C4-2B (cell line): Measurements from ENCODE around the gene KLHL3.

Source experiments
- H3K27ac ChIP-seq: fragments of 450-650 bp; 2 replicates; pipeline ENCODE4 v1.5.1; 2017
- ZFX ChIP-seq: fragments of 450-650 bp; IDR thresholded peaks from 2 replicates; pipeline ENCODE4 v1.6.1; 2017
- TF ChIP-seq, protein P1 (sequence below): fragments of 450-650 bp; conservative IDR thresholded peaks from 2 replicates; pipeline ENCODE4 v1.5.1; 2017; ENCODE audit warnings: mild to moderate bottlenecking

Gene KLHL3

DNA sequence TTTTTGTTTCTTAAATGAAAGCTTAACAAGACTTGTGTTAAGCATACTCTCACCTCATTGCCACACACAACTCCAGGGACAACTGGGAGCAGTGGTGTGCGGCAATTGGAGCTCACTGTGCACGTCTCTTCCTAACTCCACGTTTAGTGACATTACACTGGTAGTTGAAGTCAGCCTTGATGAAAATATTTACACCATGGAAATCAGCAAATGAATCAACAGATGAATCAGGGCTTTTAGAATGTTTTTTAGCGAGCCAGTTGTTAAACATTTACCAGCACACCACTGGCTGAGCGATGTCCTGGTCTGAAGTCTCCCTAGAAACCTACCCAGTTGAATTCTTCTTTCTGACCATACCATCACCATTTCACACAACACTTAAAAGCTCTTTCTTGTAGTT, 67.3 kb downstream of the KLHL3 start:
- no peak overlapping the region for H3K27ac ChIP-seq
- TF ChIP-seq, protein P1, sequence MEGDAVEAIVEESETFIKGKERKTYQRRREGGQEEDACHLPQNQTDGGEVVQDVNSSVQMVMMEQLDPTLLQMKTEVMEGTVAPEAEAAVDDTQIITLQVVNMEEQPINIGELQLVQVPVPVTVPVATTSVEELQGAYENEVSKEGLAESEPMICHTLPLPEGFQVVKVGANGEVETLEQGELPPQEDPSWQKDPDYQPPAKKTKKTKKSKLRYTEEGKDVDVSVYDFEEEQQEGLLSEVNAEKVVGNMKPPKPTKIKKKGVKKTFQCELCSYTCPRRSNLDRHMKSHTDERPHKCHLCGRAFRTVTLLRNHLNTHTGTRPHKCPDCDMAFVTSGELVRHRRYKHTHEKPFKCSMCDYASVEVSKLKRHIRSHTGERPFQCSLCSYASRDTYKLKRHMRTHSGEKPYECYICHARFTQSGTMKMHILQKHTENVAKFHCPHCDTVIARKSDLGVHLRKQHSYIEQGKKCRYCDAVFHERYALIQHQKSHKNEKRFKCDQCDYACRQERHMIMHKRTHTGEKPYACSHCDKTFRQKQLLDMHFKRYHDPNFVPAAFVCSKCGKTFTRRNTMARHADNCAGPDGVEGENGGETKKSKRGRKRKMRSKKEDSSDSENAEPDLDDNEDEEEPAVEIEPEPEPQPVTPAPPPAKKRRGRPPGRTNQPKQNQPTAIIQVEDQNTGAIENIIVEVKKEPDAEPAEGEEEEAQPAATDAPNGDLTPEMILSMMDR = no peak
- TF ChIP-seq ZFX = no peak

DNA sequence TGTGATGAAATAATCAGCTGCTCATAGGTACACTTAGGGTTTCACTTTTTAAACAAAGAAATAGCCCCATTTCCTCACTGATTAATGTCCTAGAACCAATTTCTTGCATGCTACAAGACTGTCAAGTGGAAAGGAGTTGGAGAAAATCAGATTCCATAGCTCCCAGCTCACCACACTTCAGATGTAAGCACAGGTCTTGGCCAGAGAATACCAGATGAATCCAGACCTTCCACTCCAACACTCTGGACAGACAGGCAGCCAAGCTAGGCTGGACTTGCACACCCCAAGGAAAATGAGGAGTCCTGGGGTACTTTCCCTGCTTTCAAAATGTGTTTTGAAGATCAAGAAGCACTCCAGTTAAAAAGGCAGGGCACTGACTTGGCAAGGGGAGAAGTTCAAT, 68.5 kb downstream of the KLHL3 start:
- TF ChIP-seq, protein P1 = no peak
- TF ChIP-seq ZFX = no peak
- H3K27ac ChIP-seq = no peak overlapping the region

DNA sequence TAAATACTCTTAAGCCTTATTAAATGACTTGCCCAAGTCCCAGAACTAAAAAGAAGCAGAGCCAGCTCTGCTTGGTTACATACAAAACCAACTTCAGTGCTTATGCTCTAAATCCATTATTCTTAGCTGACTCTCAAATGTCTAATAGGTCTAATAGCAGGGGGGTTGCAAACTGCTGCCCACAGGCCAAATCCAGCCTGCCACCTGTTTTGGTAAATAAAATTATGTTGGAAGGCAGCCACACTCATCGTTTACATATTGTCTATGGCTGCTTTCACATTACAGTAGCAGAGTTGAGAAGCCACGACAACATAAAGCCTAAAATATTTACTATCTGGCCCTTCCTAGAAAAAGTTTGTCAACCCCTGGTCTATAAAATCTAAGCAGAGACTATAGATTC, 69.0 kb downstream of the KLHL3 start:
- TF ChIP-seq, protein P1 = no peak
- TF ChIP-seq ZFX = no peak
- no peak overlapping the region for H3K27ac ChIP-seq

DNA sequence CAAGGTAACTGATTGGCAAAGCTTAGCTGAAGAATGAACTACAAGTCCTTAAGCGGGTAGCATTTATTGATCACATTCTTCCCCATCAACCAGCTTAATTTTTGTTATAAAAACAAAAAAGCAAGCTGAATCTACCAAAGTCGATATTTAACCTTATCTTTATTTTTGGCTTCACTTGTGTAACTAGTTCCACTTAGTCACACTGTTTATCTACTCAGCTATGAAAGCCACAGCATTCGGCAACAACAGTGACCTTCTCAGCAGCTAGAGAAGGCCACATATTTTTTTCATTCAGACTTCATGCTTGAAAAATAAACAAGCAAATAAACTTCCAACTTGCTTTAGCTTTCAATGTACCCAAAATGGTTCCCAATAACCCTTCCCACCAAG, 69.4 kb downstream of the KLHL3 start:
- TF ChIP-seq, protein P1 = no peak
- TF ChIP-seq ZFX = no peak
- H3K27ac ChIP-seq = no peak overlapping the region

DNA sequence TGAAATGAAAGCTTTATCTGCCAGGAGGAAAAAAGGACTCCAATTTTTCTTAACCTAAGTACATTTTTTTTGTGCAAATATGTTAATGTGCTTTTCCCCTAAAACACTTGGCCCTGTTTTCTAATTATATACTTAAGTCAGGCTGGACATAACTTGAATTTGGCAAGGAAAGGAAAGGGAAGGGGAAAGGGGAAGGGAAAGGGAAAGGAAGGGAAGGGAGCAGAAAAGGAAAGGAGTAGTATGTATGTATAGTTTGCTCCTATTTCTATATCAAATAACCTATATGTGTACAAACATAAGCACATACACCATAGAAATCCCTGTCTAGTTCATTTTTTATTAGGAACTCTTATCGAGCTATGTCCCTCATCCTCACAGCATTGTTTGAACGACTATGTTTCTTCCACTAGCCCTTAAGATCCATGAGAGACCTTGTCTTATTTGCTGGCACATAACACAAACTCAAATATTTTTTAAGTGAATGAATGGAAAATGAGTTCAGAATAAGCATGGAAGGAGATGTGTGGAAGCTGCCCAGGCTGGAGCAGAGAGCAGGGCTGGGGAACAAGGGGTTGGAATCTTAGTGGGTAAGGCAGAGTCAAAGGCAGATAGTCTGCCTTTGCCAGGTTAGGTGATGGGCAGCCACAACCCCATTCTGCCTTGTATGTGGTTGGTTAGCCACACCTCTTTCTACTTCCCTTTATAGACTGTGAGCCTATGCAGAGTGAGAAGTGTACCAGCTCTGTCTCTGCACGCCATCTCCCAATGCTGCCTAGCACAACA, 70.0 kb downstream of the KLHL3 start:
- TF ChIP-seq, protein P1 = no peak
- TF ChIP-seq ZFX = no peak
- H3K27ac ChIP-seq = no peak overlapping the region

DNA sequence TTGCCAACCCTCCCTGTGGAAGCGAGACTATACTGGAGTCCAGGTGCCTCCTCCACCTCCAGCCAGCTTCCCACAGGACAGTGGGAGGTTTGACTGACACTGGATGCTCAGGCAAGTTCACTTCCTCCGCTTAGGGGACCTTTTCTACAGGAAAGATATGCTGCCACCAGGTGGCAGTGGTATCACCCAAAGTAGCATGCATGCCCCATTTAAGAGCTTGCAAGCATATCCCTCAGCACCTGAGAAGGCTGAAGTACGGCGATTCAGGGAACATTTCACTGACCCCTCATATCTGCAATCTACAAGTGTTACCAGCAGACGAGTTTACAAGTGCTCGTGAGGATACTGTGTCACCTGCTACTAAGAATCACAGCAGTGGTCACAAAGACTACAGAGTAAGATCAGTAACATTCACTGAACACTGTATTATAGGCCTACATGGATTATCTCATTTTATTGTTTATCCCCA, 75.5 kb downstream of the KLHL3 start:
- H3K27ac ChIP-seq = no peak overlapping the region
- no peak for TF ChIP-seq ZFX
- TF ChIP-seq, protein P1 = peak; percentile 90

DNA sequence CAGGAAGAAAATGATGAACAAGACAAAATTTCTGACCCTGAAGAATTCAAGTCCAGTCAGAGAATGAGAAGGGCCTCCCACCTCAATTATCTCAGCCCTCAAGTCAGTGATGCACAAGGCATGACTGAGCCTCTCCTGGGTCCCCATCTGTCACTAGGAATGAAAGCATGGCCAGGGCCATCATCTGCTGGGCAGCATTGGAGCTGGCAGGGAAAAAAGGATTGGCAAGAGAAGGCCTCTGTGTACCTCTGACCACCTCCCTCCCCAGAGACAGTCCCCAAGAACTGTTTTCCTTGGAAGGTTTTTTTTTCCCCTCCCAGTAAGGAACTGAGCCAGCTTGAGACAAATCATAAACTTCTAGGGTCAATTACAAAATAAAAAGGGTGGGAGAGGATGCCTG, 76.7 kb downstream of the KLHL3 start:
- TF ChIP-seq, protein P1 = no peak
- no peak for TF ChIP-seq ZFX
- no peak overlapping the region for H3K27ac ChIP-seq
